Endometrial microvascular endothelial cells (primary cell): ENCODE results near the gene DNASE1L1. TPM values are rescaled to one million over a fixed set of nuclear protein-coding genes. Genes with fewer than 3 reads are reported as not detected.
"Not testable (repeated sequence)": the region's sequence is repeated elsewhere in the genome, so short reads cannot be mapped to it uniquely, and the experiment has no call there.

ENCODE experiments used
- in situ Hi-C: cut with HindIII; loops from 2 replicates; pipeline ENCODE4 v1.10.0; 2017; ENCODE audit warnings: low sequenced_read_pairs, low pct_unique_long_range_greater_than_20kb; ENCODE audit errors: inconsistent ontology term
- total RNA-seq: library from RNA; depleted of rRNA; stranded (reverse); fragments of >200 nt; gene quantifications from one replicate; pipeline ENCODE4 v1.2.3, GENCODE V29; 2015; ENCODE audit errors: inconsistent ontology term

DNASE1L1 gene
- total RNA-seq, 1 donor from 2014 or later: 138 TPM

DNA sequence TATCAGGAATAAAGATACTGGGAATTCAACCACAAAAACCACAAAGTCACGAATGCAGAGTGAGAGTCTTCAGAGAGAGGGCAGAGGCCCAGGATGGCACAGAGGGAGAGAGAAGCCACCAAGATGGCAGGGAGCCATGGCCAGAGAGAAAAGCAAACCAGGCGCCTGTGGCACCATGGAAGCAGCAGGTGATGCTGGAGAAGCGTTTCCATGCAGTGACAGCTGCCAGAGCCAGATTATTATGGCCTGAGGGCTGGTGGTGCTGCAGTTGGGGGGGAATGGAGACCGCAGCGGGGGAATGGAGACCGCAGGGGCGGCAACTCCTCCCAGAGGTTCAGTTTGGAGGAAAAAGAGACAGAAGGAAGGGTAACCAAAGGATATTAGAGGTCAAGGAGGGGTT is 8.1 kb upstream of the DNASE1L1 start:
- in situ Hi-C loops: no loop called here

DNA sequence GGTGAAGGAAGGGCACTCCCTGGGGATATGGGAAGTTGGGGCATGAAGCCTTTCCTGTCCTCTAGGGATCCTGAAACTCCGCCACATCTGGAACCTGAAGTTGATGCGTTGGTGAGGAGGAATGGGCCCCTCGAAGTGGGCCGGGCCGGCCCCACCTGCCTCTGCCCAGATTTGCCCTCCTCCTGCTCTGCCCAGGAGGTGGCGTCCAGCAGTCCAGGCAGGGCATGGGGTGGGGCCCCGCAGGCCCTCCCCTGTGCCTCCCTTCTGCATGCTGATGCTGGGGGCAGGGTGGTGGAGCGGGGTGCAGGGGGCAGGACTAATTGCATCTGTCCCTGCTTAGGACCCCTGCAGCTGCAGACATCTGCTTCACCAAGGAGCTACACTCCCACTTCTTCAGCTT is 4.1 kb upstream of the DNASE1L1 start:
- in situ Hi-C loops: no loop called here

DNA sequence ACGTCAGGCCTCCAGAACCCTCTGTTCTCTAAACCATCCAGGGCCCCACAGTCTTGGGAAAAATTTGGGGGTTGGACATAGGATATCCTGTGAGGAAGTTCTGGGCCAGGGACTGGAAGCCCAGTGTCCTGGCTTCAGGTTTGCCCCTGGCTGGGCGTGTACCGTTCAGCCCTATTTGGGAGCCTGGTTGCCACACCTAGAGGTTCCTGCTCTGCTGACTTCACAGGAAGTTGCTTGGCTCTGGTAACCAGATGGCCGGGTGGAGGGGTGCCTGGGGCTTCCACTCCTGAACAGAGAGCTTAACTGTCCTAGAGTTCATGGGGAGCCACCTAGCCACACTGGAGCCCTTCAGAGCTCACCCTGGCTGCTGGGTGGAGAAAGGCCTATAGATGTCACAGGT is 3.4 kb upstream of the DNASE1L1 start:
- in situ Hi-C loops: no loop called here

DNA sequence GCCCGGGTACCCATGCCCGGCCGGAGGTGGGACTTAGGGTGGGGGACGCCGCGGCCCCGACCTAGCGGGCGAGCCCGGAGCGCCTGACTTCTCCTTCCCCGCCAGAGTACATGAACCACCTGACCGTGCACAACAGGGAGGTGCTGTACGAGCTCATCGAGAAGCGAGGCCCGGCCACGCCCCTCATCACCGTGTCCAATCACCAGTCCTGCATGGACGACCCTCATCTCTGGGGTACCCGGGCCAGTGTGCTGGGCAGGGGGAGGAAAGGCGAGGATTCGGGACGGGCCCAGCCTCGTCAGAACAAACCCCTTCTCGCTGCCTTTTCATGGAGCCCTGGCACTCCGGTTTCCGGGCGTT is 2.9 kb upstream of the DNASE1L1 start:
- in situ Hi-C loops: no loop called here

DNA sequence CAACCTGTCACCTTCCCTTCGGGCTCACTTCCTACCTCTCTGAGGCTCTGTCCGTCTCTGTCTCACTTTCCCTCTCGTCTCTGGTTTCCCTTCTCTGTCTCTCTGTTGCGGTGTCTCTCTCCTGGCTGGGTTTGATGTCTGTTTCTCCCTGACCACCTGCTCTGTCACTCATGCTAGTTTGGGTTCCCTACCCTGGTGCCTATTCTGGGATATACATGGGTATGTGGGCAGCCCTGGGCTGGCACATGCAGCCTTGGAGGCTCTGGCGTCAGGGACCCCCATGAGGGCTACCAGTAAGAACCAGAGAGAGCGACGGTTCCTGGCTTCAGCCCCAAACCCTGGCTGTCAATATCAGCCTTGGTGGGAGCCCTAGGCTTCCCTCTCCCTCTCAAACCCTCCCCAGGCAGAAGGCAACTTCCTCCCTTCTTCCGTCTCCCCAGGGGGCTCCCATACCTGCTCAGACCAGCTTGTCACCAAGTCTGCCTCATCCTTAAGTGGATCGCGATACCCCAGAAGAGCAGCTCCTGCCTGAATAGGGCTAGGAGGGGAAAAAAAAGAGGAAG is 314 bp downstream of the DNASE1L1 start:
- in situ Hi-C loops: no loop called here

DNA sequence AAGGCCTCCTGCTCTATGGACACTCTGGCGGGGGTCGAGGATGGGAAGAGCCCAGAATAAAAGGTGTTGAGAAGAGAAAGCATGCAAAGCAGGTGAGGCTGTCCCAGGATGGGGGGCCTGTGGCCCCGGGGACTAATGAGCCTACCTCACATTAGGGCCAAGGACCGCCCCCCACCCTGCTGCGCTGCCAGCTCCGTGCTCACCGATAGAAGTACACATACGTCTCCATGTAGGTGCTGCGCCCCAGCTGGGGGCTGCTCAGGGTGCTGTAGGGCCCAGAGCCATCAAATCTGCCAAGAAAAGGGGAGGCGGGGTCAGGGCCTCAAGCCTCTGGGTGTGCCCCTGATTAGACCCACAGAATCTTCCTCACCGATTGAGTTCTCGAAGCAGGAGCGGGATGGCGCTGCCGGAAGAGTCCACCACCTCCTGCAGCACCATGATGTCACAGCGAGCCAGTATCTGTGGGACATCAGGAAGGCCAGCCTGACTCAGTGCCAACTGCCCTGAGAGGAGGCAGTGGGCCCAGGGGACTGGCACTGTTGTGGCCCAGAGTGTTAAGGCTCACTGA is 4.3 kb downstream of the DNASE1L1 start:
- in situ Hi-C loops: no loop called here

DNA sequence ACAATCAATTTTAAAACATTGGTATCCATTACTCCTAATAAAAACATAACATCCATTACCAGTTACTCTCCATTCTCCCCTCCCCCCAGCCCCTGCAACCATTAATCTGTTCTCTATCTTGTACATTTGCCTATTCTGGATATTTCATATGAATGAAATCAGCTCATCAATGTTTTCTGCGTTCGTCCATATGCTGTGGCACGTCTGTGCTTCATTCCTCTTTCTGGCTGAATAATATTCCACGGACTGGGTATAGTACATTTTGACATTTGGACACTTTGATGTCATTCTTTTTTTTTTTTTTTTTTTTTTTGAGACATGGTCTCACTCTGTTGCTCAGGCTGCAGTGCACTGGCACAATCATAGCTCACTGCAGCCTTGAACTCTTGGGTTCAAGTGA is 5.2 kb downstream of the DNASE1L1 start:
- in situ Hi-C loops: no loop called here

DNA sequence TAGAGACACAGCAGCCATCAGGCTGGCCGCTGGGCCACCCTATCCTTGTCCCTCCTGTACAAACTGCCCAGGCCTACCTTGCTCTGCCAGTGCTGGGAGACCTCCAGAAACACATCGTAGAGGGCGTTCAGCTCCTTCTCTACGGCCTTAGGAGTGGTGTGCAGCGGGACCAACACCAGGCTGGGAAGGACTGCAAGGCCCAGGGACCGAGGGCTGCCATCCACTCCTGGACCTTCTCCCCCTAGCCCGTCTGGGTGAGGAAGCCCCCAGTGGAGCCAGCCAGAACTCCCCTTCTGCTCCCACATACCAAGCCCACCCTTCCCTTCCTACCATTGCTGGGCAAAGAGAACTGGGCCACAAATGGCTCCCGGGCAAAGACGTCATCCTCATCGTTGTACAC is 5.9 kb downstream of the DNASE1L1 start:
- in situ Hi-C loops: no loop called here

DNA sequence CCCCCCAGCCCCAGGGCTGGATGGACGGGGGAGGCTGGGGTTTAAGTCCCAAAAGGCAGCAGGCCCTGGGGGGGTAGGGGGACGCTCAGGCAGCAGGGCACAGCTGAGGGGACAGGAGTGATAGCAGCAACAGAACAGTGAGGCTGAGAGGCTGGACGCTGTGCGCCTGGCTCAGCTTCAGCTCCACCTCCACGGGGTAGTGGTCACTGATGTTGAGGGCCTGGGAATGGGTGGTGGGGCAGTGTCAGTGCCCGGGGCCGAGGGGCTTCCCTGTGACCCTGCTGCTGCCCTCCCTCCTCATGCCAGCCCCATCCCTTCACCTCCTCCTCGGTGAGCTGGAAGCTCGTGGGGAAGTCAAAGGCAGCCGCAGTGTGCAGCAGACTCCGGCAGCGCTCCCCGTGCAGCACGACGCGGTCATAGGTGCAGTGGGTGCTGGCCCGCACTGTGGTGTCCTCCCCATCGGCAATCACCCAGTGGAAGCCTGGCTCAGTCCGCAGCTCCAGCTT is 6.4 kb downstream of the DNASE1L1 start:
- in situ Hi-C loops: no loop called here

DNA sequence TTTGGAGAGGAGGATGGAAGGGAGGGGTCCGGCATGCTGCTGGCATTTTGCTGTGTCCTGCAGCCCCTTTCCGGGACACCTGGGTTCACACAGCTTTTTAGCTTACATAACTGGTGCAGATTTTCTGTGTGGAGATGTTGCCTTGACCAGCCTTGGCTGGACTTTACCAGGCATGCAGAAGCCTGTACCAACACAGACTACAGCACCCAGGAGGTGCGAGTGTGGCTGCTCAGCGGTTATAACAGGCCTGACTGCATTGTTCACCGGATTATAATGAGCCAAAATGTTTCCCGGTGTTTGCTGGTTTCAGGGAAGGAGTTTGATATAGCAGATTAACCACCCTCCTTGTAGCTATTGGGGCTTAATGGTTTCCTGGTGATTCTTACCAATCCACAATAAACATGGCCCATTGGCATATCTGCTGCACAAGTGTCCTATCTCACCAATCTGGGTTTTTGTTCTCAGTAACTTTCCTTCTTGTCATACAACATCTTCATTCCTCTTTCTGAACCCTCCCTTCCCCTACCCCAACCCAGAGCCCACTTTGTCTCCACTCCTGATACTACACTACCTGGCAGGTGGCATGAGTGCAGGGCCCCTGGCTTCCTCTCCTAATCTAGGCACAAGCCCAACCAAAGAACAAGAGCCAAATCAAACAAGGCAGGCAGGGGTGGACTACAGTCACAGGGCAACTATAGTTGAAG is 7.0 kb downstream of the DNASE1L1 start:
- in situ Hi-C loops: no loop called here

DNA sequence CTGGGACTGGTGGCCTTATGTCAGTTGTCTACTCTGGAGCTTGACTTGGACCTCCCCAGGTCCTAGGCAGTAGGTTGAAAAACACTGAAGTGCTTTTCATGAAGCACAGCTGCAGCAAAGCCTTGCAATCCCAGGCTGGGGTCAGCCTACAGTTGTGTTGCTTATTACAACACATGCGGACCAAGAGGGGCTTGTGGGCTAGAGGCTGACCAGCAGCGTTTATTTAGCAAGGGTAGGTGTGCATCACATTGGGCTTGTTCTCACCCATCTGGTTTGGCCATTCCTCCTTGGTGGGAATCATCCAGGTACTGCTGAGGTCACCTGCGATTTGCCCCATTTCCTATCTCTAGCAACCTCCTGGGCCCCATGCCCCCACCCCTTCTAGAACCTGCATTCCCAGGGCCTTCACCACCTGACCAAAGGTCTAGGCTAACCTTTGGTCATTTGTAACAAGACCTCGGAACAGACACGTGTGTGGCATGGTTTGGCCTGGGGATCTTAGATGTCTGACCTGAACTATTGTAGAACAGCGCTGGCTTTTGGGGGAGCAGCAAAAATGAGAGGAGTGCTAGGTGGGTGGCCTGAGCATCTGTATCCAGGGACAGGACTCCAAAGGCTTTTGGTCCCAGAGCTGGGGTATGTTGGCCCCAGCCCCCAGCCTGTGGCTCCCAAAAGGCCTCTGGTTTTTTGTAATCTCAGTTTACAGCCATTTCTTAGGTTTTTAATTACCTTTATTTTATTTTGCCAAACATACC is 7.8 kb downstream of the DNASE1L1 start:
- in situ Hi-C loops: no loop called here

DNA sequence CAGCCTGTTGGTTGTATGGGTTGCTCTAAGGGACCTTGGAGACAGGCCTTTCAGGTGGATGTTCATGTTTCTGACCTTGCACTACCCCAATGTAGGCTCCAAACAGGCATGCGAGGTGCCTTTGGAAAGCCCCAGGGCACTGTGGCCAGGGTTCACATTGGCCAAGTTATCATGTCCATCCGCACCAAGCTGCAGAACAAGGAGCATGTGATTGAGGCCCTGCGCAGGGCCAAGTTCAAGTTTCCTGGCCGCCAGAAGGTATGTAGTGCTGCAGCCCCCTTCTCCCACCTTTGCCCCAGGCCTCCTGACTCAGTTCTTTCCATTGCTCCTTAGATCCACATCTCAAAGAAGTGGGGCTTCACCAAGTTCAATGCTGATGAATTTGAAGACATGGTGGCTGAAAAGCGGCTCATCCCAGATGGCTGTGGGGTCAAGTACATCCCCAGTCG is 8.7 kb downstream of the DNASE1L1 start:
- in situ Hi-C loops: not testable (repeated sequence)

DNA sequence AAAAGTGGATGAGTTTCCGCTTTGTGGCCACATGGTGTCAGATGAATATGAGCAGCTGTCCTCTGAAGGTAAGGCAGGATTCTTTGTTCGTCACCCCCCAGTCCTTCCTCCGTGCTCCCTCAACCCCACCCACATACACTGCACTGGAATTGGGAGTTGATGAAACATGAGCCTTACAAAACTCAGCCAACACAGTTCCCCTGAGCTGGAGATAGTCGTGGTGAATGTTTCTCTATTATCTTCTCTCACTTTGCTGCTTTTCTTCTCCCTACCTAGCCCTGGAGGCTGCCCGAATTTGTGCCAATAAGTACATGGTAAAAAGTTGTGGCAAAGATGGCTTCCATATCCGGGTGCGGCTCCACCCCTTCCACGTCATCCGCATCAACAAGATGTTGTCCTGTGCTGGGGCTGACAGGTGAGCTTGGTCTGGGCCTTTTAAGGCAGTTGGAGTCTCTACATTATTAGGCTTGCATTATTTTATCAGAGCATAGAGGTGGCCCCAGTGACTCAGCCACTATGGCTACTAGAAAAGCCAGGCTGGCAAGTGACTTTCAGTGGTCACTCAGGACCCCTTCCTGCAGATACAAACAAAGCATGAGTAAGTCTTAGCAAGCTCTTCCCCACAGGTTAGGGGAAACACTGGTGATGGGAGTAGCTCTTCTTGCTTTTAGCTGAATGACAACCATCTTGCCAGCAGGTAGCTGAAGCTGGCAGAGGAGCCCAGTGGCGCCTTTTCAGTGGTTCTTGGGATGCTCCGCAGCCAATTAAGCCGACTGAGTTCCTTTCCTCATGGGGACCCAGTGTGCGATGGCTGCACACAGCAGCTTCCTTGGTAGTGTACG is 9.3 kb downstream of the DNASE1L1 start:
- in situ Hi-C loops: no loop called here

DNA sequence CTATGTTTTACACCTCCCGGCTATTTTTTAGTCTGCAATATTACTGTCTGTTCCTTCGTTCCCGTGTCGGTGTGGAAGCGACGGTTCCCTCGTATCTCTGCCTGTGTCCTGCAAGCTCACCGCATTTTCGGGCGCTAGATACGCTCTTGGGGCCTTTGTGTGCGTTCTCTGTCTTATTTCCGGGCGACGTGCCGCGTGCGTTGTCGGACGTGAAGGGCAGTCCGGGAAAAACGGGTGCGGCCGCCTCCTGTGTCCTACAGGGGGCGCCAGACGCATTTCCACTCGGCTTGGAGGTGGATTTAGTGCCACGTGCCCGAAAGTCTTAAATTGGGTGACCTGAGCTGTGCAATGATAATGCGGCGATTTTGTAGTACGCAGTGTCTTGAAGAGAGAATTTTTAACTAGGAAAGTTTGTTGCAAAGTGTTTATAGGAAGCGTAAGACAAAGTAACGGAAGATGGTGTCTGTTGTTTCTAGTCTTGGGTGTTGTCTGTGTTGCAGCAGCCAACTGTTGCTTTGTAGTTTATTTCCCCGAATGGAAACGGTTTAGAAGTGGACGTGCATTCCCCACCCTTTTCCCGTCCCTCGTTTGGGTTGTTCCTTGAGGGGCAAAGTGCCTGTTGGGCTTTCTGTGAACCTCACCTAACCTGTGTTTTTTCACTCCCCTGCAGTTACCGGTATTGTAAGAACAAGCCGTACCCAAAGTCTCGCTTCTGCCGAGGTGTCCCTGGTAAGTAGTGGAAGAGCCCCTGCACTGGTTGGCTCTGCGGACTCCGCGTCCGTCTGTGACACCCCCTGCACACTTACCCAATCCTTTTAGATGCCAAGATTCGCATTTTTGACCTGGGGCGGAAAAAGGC is 10.2 kb downstream of the DNASE1L1 start:
- in situ Hi-C loops: no loop called here

DNA sequence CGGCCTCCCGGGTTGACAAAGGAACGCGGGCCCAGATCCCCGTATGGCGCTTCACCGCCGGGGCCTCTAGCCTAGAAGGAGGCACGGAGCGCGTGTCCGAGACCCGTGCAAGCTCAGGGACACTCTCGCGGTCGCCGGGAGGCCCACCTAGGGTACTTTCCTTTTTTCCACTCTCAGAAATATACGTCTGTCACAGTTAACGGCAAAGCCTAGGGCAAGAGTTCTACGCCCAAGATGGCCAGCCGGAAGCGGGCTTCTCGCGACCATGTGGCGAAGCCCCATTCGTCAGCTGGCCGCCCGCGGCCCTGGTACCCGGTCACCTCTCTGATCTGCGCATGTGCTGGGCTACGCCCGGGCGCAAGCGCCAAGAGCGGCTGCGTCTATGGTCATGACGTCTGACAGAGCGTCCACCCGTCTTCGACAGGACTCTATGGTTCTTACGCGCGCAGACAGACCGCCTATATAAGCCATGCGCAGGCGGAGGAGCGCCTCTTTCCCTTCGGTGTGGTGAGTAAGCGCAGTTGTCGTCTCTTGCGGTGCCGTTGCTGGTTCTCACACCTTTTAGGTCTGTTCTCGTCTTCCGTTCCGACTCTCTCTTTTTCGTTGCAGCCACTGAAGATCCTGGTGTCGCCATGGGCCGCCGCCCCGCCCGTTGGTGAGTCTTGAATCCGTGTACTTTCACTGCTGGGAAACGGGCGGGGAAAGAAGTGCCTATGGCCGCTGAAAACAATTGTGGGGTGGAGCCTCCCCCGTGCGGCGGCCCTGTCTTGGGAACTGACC is 11.0 kb downstream of the DNASE1L1 start, which contains the start of gene RPL10:
TSS of gene RPL10 (plus strand) at position 490 of the 780 bp plus-strand sequence. CDS start at position 633, 143 bp downstream.
- in situ Hi-C loops: no loop called here

DNA sequence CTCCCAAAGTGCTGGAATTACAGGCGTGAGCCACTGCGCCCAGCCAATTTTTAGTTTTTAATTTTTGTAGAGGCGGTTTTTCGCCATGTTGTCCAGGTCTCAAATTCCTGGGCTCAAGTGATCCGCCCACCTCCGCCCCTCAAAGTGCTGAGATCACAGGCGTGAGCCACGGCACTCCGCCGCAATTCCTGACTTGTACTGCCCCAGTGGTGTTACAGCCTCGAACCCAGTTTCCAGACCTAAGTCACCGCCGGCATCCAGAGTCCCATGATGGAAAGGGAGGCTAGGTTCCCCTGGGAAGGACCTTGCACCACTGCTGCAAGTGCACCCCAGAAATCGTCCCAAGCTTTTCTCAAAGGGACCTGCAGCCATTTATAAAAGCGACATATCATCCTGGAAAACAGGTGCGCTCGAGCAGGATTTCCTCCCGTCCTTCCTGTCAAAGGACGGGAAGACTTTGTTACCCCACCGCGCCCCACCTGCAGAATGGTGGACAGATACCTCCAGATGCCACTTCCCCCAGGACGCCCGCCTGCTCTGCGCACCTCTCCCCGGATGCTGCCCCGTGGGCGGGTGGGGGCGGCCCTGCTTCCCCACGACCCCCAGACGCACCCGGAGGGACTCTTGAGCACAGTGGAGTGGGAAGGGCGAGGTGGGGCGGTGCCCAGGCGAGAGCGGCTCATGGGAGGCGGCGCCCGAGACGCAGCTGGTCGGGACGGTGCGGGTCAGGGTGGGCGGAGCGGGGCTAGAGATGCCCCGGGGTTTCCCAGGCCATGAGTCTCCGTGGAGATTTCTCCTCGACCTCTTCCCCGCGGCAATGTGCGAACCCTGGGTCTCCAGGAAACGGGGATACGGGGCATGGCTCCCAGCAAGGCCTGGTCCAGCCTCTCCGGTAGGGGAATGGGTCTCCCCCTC is 11.8 kb downstream of the DNASE1L1 start:
- in situ Hi-C loops: no loop called here
